Memory B cell (primary cell): Measurements from ENCODE around the gene CCDC121.

Source experiments
- ATAC-seq: fragments of 150-1000 bp; cut with Tn5 transposase; 2 replicates; pipeline ENCODE4 v1.10.0; 2021; ENCODE audit warnings: low read depth, mild to moderate bottlenecking, moderate library complexity
- DNase-seq, 2 donors: peaks; one replicate each; pipeline ENCODE4 v3.0.0; 2022; ENCODE audit warnings: low spot score in 2 of 2
- H3K27ac Mint-ChIP-seq: one replicate; pipeline ENCODE4 v1.8.0; 2022; ENCODE audit warnings: mild to moderate bottlenecking, moderate library complexity, mixed read lengths
- H3K27me3 Mint-ChIP-seq: one replicate; pipeline ENCODE4 v1.8.0; 2022; ENCODE audit warnings: mixed read lengths
- H3K36me3 Mint-ChIP-seq: one replicate; pipeline ENCODE4 v1.8.0; 2022; ENCODE audit warnings: mild to moderate bottlenecking, mixed read lengths
- H3K4me1 Mint-ChIP-seq: one replicate; pipeline ENCODE4 v1.8.0; 2022; ENCODE audit warnings: mixed read lengths
- H3K4me3 Mint-ChIP-seq: one replicate; pipeline ENCODE4 v1.8.0; 2022; ENCODE audit warnings: mild to moderate bottlenecking, moderate library complexity, mixed read lengths
- H3K9me3 Mint-ChIP-seq: one replicate; pipeline ENCODE4 v1.8.0; 2022; ENCODE audit warnings: mixed read lengths

CCDC121 gene, protein sequence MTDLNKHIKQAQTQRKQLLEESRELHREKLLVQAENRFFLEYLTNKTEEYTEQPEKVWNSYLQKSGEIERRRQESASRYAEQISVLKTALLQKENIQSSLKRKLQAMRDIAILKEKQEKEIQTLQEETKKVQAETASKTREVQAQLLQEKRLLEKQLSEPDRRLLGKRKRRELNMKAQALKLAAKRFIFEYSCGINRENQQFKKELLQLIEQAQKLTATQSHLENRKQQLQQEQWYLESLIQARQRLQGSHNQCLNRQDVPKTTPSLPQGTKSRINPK

DNA sequence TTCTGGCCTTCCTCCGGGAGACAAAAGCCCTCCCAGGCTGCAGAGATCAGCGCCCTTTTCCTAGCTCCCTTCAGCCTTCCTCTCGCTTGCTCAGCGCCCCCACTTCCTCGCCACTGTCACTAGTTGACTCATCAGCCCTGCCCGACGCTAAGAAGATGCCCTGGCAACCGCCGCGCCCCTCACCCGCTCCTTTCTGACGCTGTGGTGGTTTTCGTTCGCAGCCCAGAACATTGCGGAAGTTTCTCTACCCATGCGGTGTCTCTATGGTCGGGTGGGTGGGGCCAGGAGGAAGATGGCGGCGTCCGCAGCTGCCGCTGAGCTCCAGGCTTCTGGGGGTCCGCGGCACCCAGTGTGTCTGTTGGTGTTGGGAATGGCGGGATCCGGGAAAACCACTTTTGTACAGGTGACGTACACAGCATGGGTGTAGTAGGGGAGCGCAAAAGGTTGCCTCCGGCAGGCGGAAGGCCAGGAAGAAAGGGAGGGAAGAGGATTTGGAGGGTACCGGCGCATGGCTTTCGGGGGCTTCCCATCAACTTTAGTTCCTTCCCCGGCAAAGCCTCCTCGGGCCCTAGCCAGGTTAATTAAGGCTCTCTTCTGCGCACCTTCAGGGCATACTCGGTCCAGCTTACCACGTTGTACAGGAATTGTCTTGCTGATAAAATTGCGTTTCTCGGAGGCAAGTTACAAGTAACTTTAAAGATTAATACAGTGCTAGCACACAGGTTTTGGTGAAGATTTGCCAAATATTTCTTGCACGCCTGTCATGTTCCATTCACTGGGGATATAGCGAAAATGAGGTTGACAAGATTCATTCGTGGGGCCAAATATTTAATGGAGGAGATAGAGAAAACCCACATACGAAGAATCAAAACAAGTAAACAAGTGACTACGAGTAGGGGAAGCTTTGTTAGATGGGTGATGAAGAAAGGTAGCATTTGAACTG, at the start of gene CCDC121, which contains the start of gene GPN1:
Gene CCDC121, minus strand, starts transcription at position 246 of the 943 bp plus-strand sequence. CDS start 1,213 bp downstream, outside the sequence.
Gene GPN1, plus strand, starts transcription at position 284 of the 943 bp plus-strand sequence. Its CDS starts 9 bp downstream, at position 293.
- Mint-ChIP-seq H3K27me3 (no peaks in the 10 kb centered on the region), H3K9me3 (no peaks in the 10 kb centered on the region), H3K27ac (peak within 1 kb of the TSS; percentile 64), H3K36me3 (peaks cover 19% of the 10 kb centered on the region), H3K4me3 (peak within 1 kb of the TSS; percentile 33), H3K4me1 (peaks cover 7% of the 10 kb centered on the region)
- DNase-seq (peak; percentile 83 to 87), ATAC-seq (peak; percentile 99)

DNA sequence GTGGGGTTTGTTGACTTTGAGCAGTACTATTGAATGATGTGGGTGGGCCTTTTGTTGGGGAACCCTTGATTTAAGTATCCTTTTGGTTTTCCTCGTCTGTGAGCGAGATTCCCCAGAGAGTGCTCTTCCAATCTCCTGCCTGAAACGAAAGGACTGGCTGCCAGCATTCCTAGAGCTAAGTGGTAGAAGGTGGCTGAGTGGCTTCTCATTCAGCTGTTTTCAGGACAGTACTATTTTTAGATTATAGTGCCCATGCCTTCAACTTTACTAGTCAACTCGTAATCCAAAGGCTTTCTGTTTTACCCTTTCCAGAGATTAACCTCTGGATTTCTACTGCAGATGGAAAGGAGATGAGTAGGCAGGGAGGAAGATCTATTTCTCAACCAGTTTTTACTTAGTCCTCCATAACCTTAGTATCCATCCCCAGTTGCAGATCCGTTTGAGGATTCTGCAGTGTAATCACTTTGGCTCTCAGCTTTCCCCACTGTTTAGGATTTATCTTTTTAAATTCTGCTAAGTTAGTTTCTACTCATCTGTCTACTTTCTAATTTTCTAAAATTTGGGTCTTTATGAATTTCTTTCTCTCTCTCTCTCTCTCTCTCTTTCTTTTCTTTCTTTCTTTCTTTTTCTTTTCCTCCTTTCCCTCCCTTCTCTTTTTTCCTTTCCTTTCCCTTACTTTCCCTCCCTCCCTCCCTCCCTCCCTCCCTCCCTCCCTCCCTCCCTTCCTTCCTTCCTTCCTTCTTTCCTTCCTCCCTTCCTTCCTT, 44.1 kb upstream of the CCDC121 start:
- H3K4me3 Mint-ChIP-seq: no peak overlapping the region
- H3K36me3 Mint-ChIP-seq: peaks cover 34% of the 10 kb centered on the region
- no peaks in the 10 kb centered on the region for H3K27me3 Mint-ChIP-seq
- H3K4me1 Mint-ChIP-seq: peaks cover 4% of the 10 kb centered on the region
- H3K27ac Mint-ChIP-seq: peak overlapping the region; percentile 52
- no peak for ATAC-seq
- no peak for DNase-seq
- H3K9me3 Mint-ChIP-seq: no peaks in the 10 kb centered on the region

DNA sequence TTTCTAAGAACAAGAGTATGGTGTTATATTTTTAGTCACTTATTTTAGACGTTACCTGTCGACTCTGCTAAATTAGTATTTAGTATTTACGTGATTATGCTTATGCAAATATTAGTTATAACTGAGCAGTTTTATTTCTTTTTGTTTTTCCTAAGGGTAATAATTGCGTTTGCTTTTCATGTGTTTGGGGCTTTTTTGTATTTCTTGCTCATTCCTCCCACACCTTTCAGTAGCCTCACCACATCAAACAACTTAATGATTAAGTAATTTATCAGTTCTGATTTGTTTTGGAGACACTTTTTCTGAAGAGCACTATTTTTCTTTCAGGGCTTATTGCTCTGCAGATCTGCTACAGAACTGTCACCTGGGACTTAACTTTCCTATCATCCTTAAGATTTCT, 42.4 kb upstream of the CCDC121 start:
- Mint-ChIP-seq H3K4me1 (peaks cover 7% of the 10 kb centered on the region), H3K9me3 (no peaks in the 10 kb centered on the region), H3K27me3 (no peaks in the 10 kb centered on the region), H3K4me3 (no peak overlapping the region), H3K36me3 (peaks cover 35% of the 10 kb centered on the region), H3K27ac (no peak overlapping the region)
- DNase-seq (no peak), ATAC-seq (no peak)

DNA sequence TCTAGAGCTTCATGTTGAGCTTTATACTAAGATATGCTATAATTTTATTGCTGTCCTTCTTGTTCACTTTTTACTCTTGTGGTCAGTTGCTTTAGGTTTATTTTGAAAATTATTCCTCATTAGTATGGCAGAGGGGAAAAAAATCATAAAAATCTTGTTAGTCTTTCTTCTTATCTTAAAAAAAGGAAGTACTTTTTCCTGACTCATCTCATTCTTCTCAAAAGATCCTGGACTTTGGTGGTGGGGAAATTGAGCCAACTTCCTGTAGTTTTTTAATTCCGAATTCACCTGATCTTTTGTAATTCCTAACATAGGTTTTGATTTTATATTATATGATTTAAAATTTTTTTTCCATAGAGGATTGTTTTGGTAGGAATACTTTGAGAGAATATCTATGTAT, 38.6 kb upstream of the CCDC121 start:
- Mint-ChIP-seq H3K36me3 (peaks cover 21% of the 10 kb centered on the region), H3K9me3 (no peaks in the 10 kb centered on the region), H3K4me1 (peaks cover 16% of the 10 kb centered on the region), H3K27ac (no peak overlapping the region), H3K4me3 (no peak overlapping the region), H3K27me3 (no peaks in the 10 kb centered on the region)
- ATAC-seq (no peak), DNase-seq (no peak)

DNA sequence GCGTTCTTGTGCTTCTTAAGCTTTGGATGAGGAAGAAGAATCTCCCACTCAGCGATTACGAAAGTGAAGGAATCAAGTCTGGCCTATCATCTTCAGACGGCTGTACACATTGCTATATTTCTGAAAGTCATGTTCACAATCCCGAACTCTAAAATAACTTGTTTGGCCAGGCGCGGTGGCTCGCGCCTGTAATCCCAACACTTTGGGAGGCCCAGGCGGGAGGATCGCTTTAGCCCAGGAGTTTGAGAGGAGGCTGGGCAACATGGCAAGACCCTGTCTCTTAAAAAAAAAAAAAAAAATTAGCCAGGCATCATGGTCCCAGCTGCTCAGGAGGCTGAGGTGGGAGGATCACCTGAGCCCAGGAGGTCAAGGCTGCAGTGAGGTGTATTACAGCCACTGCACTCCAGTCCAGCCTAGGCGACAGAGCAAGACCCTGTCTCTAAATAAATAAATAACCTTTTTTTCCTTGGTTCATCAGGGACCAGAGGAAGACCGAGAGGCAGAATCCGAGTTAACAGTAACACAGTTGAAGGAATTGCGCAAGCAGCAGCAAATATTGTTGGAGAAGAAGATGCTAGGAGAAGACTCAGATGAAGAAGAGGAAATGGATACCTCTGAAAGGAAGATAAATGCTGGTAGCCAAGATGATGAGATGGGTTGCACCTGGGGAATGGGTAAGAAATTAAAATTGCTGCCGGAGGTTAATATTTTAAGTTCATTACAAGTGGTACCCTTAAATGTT, 36.0 kb upstream of the CCDC121 start:
- peaks cover 20% of the 10 kb centered on the region for H3K36me3 Mint-ChIP-seq
- no peak overlapping the region for H3K27ac Mint-ChIP-seq

DNA sequence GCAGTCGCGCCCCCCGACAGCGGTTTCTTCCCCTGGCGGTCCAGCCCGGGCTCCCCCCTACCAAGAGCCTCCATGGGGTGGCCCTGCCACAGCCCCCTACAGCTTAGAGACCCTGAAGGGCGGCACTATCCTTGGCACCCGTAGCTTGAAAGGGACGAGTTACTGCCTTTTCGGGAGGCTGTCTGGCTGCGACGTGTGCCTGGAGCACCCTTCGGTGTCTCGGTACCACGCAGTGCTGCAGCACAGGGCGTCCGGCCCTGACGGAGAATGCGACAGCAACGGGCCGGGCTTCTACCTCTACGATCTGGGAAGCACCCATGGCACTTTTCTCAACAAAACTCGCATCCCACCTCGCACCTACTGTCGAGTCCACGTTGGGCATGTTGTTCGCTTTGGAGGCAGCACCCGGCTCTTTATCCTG, 35.4 kb upstream of the CCDC121 start:
- H3K27me3 Mint-ChIP-seq: no peaks in the 10 kb centered on the region
- DNase-seq (peak in 1 of 2 donors; percentile 7), ATAC-seq (peak; percentile 8)
- no peaks in the 10 kb centered on the region for H3K9me3 Mint-ChIP-seq
- H3K4me3 Mint-ChIP-seq: peak overlapping the region; percentile 100
- peaks cover 19% of the 10 kb centered on the region for H3K4me1 Mint-ChIP-seq
- H3K27ac Mint-ChIP-seq: peak overlapping the region; percentile 100
- H3K36me3 Mint-ChIP-seq: peaks cover 22% of the 10 kb centered on the region

More for the DNA sequence above, 36.0 kb upstream of the CCDC121 start:
- Mint-ChIP-seq H3K4me3 (peak overlapping the region; percentile 100), H3K27me3 (no peaks in the 10 kb centered on the region), H3K4me1 (peaks cover 19% of the 10 kb centered on the region), H3K9me3 (no peaks in the 10 kb centered on the region)
- ATAC-seq (no peak), DNase-seq (no peak)

DNA sequence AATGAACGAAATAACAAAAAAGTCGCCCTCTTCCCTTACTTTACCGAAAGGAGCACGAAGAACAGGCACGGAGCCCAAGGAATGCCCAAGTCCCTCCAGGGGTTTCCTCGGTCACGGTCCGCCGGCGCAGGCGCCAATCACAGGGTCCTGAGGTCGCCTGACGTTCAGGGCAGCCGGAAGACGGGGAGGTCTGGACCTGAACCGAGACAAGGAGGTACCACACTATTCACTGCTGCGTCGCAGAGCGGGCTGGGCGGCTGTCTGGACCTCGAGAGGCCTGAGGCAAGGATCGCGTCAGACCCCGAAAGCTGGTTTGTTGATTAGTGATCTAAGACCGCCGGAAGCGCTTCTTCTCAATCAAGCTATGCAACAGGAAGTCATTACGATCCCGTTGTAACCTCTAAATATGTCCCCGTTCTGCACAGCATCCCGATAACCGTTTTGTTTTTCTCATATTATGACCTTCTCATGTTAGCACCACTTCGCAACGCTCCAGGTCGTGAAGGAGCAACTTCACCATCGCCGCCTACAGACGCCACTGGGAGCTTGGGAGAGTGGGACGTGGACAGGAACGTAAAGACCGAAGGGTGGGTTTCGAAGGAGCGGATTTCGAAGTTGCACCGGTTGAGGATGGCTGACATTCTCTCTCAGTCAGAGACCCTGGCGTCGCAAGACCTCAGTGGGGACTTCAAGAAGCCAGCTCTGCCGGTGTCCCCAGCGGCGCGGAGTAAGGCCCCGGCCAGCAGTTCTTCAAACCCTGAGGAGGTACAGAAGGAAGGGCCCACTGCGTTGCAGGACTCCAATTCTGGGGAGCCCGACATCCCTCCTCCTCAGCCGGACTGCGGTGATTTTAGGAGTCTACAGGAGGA, 34.7 kb upstream of the CCDC121 start, which contains the start of the genes SLC4A1AP and SUPT7L:
Gene SLC4A1AP, plus strand, starts transcription at position 605 of the 869 bp plus-strand sequence. Its CDS starts 26 bp downstream, at position 631.
Gene SUPT7L, minus strand, starts transcription at position 330 of the 869 bp plus-strand sequence. CDS start 1,422 bp downstream, outside the sequence.
- peaks cover 19% of the 10 kb centered on the region for H3K4me1 Mint-ChIP-seq
- H3K36me3 Mint-ChIP-seq: peaks cover 21% of the 10 kb centered on the region
- H3K27me3 Mint-ChIP-seq: no peaks in the 10 kb centered on the region
- H3K27ac Mint-ChIP-seq: peak within 1 kb of the TSS; percentile 100
- ATAC-seq: peak; percentile 80
- DNase-seq: peak; percentile 79 to 85
- peak within 1 kb of the TSS; percentile 100 for H3K4me3 Mint-ChIP-seq
- H3K9me3 Mint-ChIP-seq: no peaks in the 10 kb centered on the region

DNA sequence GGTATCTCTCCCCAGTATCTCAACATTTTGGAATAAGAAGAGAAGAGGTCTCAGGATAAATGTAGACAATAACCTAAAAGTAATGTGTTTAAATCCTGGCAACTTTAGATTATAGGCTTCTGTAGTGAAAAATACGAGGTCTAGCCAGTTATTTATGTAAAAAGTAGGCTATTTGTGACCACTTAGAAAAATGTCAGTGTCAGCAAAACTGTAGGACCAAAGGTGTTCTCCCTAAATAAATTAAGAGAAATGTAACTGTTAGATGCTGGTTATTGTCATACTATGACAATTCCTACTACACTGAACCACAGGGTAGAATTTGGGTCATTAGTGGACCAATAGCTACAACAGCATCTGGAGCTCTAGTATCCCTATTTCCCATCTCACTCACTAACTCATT, 32.6 kb upstream of the CCDC121 start:
- Mint-ChIP-seq H3K9me3 (no peaks in the 10 kb centered on the region), H3K4me3 (no peak overlapping the region), H3K36me3 (peaks cover 24% of the 10 kb centered on the region), H3K4me1 (peaks cover 18% of the 10 kb centered on the region), H3K27ac (peak overlapping the region; percentile 40), H3K27me3 (no peaks in the 10 kb centered on the region)
- DNase-seq: no peak
- no peak for ATAC-seq

DNA sequence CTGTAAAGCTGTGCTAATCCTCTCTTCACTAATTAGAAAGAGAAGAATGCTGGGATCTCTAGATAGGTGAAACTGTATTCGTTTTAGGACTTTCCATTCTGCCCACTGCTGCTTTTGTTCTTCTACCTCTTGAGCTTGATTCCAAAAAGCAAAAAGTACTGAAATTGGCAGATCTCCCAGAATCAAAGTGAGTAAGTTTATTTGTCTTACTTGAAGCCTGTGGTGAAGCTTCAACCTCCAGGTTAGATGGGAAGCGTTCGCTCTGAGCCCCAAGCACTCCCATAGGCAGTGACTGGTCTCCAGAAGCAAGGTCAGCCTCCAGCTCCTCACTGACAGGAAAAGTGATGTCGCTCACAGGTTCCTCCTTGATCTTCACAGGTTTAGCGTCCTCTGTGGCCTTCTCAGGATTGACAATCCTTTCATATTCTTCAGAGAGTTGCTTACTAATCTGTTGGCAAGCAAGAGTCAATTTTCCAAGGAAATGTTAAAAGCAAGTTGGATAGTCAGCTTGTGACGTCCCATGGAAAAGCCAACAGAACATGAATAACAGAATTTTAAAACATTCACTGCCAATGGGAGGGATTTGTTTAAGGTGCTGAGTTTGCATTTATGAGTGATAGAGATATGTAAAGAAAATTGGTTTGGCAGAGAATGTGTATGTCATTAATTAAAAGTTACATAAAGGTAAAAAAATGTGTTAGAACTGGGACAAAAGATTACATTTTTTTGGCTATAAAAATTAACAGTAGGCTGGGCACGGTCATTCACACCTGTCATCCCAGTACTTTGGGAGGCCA, 26.5 kb upstream of the CCDC121 start:
- ATAC-seq: no peak
- Mint-ChIP-seq H3K27ac (no peak overlapping the region), H3K4me3 (no peak overlapping the region), H3K9me3 (no peaks in the 10 kb centered on the region), H3K4me1 (peaks cover 4% of the 10 kb centered on the region), H3K27me3 (no peaks in the 10 kb centered on the region), H3K36me3 (peaks cover 27% of the 10 kb centered on the region)
- no peak for DNase-seq

DNA sequence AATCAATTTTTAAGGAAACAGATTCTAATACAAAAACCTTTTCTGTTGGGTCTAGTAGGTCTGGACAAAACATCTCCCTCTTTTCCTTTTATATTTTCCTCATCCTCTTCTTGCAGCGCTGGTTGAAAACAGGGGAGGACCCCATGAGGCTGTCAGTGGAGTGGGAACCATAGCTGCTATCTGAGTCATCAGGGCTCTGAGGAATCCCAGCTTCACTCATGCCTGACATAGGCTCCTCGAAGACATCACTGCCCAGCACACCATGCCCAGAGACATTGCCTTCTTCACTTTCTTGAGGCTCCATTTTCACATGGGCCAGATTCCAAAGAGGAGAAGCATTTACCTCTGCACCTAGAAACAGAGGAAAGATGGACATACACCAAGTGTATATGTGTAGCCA, 24.6 kb upstream of the CCDC121 start:
- ATAC-seq: no peak

DNA sequence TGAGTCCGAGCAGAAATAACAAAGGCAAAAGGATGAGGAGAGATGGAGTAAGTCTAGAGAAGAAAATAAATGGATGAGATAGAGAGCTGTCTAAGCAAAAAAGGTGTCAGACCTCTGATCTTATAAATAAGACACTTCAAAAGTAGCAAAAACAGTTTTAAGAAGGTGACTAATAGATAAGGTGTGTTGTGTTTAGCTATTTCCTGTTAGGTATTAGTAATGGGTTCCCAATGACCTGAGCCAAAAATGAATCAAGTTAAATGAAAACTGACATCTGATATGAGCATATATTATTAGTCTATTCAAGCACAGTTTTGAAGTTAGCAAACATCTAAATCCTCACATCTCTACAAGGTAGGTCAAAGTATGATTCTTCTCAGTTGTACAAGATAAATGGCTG, 24.0 kb upstream of the CCDC121 start:
- no peak for DNase-seq

More for the DNA sequence above, 24.6 kb upstream of the CCDC121 start:
- Mint-ChIP-seq H3K27me3 (no peaks in the 10 kb centered on the region), H3K36me3 (peaks cover 31% of the 10 kb centered on the region), H3K9me3 (no peaks in the 10 kb centered on the region), H3K4me3 (no peak overlapping the region), H3K27ac (peak overlapping the region; percentile 46), H3K4me1 (peaks cover 4% of the 10 kb centered on the region)
- DNase-seq: no peak

More for the DNA sequence above, 24.0 kb upstream of the CCDC121 start:
- H3K4me3 Mint-ChIP-seq: no peak overlapping the region
- H3K27ac Mint-ChIP-seq: peak overlapping the region; percentile 21
- H3K27me3 Mint-ChIP-seq: no peaks in the 10 kb centered on the region
- peaks cover 31% of the 10 kb centered on the region for H3K36me3 Mint-ChIP-seq
- H3K4me1 Mint-ChIP-seq: peaks cover 4% of the 10 kb centered on the region
- ATAC-seq: no peak
- H3K9me3 Mint-ChIP-seq: no peaks in the 10 kb centered on the region
